ENCODE measurements around the gene GPR32. TPM values are rescaled to one million over a fixed set of nuclear protein-coding genes. Genes with fewer than 3 reads are reported as not detected.
"Not testable (repeated sequence)": the region's sequence is repeated elsewhere in the genome, so short reads cannot be mapped to it uniquely, and the experiment has no call there.

Gene GPR32
- total RNA-seq, 8 experiments from 2014 or later, result 0.11 to 0.41 (median 0.38) TPM; not detected in 5

DNA sequence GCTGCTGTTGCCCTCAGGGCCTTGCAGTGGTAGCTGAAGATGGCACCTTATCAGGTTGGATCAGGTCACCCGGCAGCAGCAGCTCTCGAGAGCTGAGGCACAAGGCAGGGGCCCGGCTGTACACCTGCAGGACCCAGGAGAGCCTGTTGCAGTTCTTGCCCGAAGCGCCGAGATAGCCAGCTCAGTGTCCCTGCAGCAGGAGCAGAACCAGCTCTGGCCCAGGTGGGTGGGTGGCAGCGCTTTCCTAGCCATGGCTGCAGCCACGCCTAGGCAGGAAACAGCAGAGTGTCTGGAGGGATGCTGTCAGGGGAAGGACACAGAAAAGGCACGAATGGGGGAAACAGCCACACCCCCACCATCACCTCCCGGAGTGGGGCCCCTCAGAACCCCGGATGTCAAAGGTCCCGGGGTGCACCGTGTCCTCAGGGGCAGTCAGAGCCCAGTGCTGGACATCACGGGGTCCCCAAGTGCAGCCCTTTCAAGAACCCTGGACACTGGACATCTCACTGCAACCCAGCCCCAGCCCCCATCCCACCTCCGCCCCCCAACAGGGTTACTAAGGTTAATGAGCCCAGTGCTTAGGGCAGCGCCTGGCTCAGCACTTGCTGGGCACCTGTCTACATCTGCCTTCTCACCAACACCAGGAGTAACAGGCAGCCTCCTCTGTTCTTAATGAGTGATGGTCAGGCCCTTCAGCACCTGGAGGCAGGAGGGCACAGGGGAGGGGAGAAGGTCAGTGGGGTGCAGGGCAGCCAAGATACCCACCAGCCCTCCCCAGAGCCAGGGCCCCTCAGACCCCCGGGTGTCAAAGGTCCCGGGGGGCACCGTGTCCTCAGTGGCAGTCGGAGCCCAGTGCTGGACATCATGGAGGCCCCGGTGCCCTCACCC lies 28.6 kb downstream of the GPR32 start:
- H3K4me3 ChIP-seq, result no peak overlapping the region
- in situ Hi-C loops (cut with MboI; ENCODE audit: low pct_unique_long_range_greater_than_20kb in 2 of 9, low sequenced_read_pairs in 9 of 9, unreplicated experiment in 9 of 9), result loop anchor here in 8 of 9 experiments (10.0 to 25.0 kb wide), 3 partner anchors 262 to 437 kb away; partner anchors contain the start of gene NAPSA (in 6 of the 8)
- ATAC-seq (replicated peaks in 6 of 8), result peak in 4 of 8 experiments; percentile 2 to 17 (median 15)
- 60 to 100% methylated on average over 1 to 2 of the region's 21 CpGs; no CpG with 5 or more reads in 8 of the 10 experiments for WGBS, 10 experiments
- no peak overlapping the region for H3K27ac ChIP-seq
- peaks cover 7 to 12% of the 10 kb centered on the region in 2 donors for H3K4me1 ChIP-seq (replicated peaks in 1 of 2)

DNA sequence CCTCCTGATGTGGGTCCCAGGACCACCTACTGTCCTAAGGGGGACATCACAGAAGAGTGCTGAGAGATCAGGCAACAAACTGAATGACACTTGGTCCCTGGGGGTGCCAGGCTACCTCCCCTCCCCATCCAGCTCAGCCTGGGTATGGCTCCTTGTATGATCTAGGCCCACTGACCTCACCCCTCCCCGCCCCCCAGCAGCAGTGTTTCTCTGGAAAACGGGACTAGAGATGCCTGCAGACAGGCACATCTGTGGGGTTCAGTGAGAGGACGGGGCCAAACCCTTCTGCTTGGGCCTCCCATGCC lies 29.2 kb downstream of the GPR32 start:
- 100% methylated on average over 1 to 2 of the region's 3 CpGs; no CpG with 5 or more reads in 8 of the 10 experiments for WGBS, 10 experiments
- Histone ChIP-seq H3K4me1 (replicated peaks in 1 of 2) (peaks cover 7 to 10% of the 10 kb centered on the region in 2 donors), H3K27ac (no peak overlapping the region), H3K4me3 (no peak overlapping the region)
- ATAC-seq (replicated peaks in 6 of 8), result no peak
- in situ Hi-C loops (cut with MboI; ENCODE audit: low pct_unique_long_range_greater_than_20kb in 2 of 9, low sequenced_read_pairs in 9 of 9, unreplicated experiment in 9 of 9), result loop anchor here in 8 of 9 experiments (10.0 to 25.0 kb wide), 3 partner anchors 262 to 437 kb away; partner anchors contain the start of gene NAPSA (in 6 of the 8)

DNA sequence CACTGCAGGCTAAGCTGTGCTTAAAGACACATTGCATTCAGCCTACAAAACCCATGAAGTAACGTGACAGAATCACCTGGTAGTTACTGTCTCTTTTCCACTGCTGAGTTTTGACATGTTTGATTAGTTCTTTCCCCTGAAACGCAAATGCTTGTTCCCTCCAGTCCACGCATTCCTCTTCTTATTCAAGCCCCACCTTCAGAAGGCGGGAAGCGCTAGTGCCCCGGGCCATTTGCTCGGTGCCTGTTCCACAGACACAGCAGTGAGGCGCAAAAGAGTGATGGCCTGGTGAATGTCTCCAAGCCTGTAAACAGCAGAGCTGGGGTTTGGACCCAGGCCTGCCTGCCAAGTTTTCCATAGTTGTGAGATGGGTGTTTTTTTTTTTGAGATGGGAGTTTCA lies 30.8 kb downstream of the GPR32 start:
- Histone ChIP-seq H3K4me1 (replicated peaks in 1 of 2) (peaks cover 7 to 12% of the 10 kb centered on the region in 2 donors), H3K4me3 (no peak overlapping the region), H3K27ac (no peak overlapping the region)
- WGBS, 10 experiments, result 40 to 85% (median 78%) methylated on average over 1 to 8 of the region's 8 CpGs; no CpG with 5 or more reads in 3 of the 10 experiments
- in situ Hi-C loops (cut with MboI; ENCODE audit: low pct_unique_long_range_greater_than_20kb in 2 of 9, low sequenced_read_pairs in 9 of 9, unreplicated experiment in 9 of 9), result no loop called here
- ATAC-seq (replicated peaks in 6 of 8), result no peak

DNA sequence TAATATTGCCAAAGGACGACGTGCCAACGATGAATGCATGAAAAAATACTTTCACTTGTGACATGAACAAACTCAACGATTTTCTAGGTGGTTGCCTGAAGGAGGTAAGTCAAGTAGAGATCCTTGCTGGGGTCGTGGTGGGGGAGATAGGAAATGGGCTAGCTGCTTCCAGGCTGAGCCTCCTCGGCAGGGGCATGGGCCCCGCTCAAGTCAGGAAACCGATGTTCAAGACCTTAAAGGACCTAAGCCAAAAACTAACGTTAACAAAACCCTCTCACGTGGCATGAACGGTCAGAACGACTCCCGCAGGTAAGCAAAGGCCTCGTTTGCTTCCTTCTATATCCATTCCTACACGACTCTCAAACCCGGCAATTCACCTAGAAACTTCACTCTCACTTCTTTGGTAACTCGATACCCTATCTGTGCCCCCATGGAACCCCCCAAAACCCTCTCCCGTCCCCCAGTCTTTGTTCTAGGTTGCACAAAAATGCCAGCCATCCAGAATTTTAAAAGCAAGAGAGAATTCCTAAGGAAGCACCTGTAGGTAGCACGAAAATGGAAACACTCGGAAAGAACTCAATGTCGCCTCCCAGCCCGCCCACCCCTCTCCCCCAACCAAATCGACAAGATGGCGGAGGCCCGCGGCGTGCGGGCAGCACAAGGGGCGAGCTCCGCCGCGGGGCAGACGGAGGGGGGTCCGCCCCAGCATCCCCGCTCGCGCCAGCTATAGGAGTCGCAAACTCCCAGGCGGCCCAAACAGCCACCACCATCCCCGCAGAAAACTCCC lies 33.6 kb downstream of the GPR32 start:
- in situ Hi-C loops (cut with MboI; ENCODE audit: low pct_unique_long_range_greater_than_20kb in 2 of 9, low sequenced_read_pairs in 9 of 9, unreplicated experiment in 9 of 9), result no loop called here
- Histone ChIP-seq H3K4me1 (replicated peaks in 1 of 2) (peaks cover 7 to 12% of the 10 kb centered on the region in 2 donors), H3K27ac (peak overlapping the region; percentile 100), H3K4me3 (peak overlapping the region; percentile 72 to 98 (median 84))
- WGBS, 10 experiments, result 0 to 6% (median 0%) methylated on average over 1 to 17 of the region's 40 CpGs; no CpG with 5 or more reads in 2 of the 10 experiments
- peak in 5 of 8 experiments; percentile 3 to 11 (median 5) for ATAC-seq (replicated peaks in 6 of 8)

DNA sequence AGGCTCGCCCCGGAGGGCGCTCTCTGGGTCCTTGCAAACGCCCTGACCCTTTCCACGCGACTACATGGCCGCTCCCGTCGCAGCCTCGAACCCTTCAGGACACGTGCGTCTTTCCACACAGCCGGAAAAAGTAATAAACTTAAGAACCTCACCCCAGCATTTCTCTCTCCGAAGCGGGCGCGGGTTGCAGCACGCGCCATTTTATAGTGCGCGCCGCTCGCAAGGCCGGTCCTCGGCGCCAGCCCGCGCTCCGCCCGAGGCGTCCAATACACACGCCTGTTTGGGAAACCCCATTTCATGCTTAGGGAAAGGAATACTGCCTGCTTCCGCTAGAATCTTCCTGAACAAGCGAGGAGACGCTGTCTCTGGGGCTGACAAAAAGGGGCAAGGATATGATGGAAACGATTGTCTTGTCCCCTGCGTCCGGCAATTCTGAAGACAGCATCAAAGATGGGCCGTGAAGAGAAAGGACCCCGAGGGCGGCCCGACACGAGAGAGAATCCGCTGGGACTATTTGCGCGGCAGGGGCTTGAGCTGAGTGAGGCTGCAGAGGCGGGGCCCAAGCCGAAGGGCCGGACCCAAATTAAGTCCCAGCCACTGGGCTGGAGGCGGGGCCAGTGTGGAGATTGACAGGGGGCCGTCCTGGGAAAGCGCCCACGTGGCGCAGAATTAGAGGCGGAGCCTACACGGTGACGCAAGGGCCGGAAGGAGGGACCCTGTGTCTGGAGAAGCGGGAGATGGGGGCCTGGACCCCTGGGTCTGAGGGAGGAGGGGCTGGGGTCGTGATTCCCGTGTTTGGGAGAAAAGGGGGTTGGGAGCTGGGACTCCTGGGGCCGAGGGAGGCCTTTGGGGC lies 34.4 kb downstream of the GPR32 start:
- peaks cover 7 to 12% of the 10 kb centered on the region in 2 donors for H3K4me1 ChIP-seq (replicated peaks in 1 of 2)
- in situ Hi-C loops (cut with MboI; ENCODE audit: low pct_unique_long_range_greater_than_20kb in 2 of 9, low sequenced_read_pairs in 9 of 9, unreplicated experiment in 9 of 9), result no loop called here
- ATAC-seq (replicated peaks in 6 of 8), result peak; percentile 92 to 98 (median 96)
- 0 to 3% (median 1%) methylated on average over 1 to 39 of the region's 62 CpGs; no CpG with 5 or more reads in 6 of the 10 experiments for WGBS, 10 experiments
- H3K27ac ChIP-seq, result peak overlapping the region; percentile 100
- peak overlapping the region; percentile 72 to 98 (median 84) for H3K4me3 ChIP-seq

DNA sequence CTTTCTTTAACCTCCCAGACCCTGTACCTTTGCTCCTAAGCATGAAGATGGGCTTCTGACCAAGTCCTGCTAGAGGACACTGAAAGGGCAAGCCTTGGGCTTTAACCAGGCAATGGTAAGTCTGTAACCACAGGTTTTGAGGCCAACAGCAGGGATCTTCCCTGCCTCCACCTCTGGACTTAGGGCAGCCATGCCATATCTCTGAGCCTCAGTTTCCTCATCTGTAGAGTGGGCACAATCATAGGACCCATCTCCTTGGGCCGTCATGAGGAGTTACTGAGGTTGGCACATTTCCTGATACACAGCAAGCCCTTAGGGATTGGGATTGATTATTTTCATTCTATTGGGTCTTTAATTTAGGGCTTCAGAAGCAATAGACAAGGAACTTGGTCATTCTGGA lies 38.6 kb downstream of the GPR32 start:
- 25 to 50% methylated on average over 1 of the region's 1 CpG; no CpG with 5 or more reads in 8 of the 10 experiments for WGBS, 10 experiments
- H3K4me1 ChIP-seq (replicated peaks in 1 of 2), result peaks cover 0 to 2% of the 10 kb centered on the region in 2 donors
- in situ Hi-C loops (cut with MboI; ENCODE audit: low pct_unique_long_range_greater_than_20kb in 2 of 9, low sequenced_read_pairs in 9 of 9, unreplicated experiment in 9 of 9), result no loop called here
- H3K4me3 ChIP-seq, result no peak overlapping the region
- H3K27ac ChIP-seq, result no peak overlapping the region
- ATAC-seq (replicated peaks in 6 of 8), result no peak

DNA sequence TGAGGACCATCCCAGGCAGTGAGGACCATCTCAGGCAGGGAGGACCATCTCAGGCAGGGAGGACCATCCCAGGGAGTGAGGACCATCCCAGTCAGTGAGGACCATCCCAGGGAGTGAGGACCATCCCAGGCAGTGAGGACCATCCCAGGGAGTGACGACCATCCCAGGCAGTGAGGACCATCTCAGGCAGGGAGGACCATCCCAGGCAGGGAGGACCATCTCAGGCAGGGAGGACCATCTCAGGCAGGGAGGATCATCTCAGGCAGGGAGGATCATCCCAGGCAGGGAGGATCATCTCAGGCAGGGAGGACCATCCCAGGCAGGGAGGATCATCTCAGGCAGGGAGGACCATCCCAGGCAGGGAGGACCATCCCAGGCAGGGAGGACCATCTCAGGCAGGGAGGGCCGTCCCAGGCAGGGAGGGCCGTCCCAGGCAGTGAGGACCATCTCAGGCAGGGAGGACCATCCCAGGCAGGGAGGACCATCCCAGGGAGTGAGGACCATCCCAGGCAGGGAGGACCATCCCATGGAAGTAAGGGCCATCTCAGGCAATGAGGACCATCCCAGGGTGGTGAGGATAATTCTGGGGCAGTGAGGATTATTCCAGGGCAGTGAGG lies 41.5 kb downstream of the GPR32 start:
- ATAC-seq (replicated peaks in 6 of 8); H3K27ac ChIP-seq; H3K4me3 ChIP-seq; H3K4me1 ChIP-seq (replicated peaks in 1 of 2); in situ Hi-C loops (cut with MboI; ENCODE audit: low pct_unique_long_range_greater_than_20kb in 2 of 9, low sequenced_read_pairs in 9 of 9, unreplicated experiment in 9 of 9): not testable (repeated sequence)
- WGBS, 10 experiments, result no CpG with 5 or more reads among the region's 3 CpGs

DNA sequence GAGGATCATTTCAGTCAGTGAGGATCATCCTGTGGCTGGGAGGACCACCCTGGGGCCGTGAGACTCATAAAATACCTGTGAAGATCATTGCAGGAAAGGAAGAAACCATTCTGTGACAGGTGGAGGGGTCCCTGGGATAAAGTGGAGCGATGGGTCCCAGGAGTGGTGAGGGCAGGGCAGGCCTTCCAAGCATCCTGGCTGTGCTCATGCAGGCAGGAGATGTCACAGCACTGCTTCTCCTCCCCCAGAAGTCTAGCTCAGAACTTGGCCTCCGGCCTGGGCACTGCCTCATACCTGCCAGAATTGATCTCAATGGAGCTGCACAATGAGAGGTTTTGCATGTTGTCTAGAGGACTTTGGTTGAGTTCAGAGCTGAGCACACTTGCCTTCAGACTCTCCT lies 42.2 kb downstream of the GPR32 start:
- no peak overlapping the region for H3K27ac ChIP-seq
- ATAC-seq (replicated peaks in 6 of 8), result no peak
- H3K4me3 ChIP-seq, result no peak overlapping the region
- in situ Hi-C loops (cut with MboI; ENCODE audit: low pct_unique_long_range_greater_than_20kb in 2 of 9, low sequenced_read_pairs in 9 of 9, unreplicated experiment in 9 of 9), result no loop called here
- H3K4me1 ChIP-seq (replicated peaks in 1 of 2), result no peaks in the 10 kb centered on the region
- WGBS, 10 experiments, result 0 to 49% (median 10%) methylated on average over 1 to 2 of the region's 3 CpGs; no CpG with 5 or more reads in 3 of the 10 experiments

DNA sequence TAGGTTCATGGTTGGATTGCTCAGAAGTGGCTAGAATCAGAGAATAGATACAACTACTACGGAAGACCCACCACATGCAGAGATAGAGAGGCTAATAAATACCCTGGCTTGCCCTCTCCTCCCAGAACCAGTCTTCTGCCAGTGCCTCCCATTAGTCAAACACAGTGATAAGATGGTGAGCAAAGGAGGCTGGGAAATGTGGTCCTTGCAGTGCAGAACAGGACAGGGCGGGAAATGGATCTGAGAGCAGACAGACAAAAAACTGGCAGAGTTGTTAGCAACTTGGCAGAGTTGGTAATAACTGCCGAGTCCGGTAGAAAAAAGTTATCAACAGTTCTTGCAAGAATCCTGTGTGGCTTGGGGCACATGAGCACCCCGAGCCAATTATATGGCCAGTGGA lies 44.6 kb downstream of the GPR32 start:
- H3K4me1 ChIP-seq (replicated peaks in 1 of 2), result no peaks in the 10 kb centered on the region
- in situ Hi-C loops (cut with MboI; ENCODE audit: low pct_unique_long_range_greater_than_20kb in 2 of 9, low sequenced_read_pairs in 9 of 9, unreplicated experiment in 9 of 9), result no loop called here
- 0 to 80% (median 60%) methylated on average over 1 to 5 of the region's 5 CpGs; no CpG with 5 or more reads in 3 of the 10 experiments for WGBS, 10 experiments
- no peak for ATAC-seq (replicated peaks in 6 of 8)
- H3K27ac ChIP-seq, result no peak overlapping the region
- H3K4me3 ChIP-seq, result no peak overlapping the region

DNA sequence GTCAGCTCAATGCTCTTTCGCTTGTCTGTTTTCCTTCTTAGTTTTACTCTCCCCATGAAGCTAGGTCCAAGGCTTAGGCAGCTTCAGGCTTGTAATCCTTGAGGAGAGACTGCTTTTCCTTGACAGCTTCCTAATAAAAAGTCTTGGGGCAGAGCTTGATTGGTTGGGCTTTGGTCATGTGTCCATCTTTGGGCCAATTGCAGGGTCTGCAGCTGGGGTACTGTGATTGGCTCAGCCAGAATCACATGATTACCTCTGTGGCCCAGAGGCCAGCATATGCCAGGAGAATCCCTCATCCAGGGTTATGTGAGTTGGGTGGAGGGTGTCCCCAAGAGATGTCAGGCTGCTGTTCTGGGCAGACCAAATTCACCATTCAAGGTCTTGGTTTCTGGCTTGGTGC lies 45.2 kb downstream of the GPR32 start:
- Histone ChIP-seq H3K4me1 (replicated peaks in 1 of 2) (peaks cover 0 to 2% of the 10 kb centered on the region in 2 donors), H3K27ac (no peak overlapping the region), H3K4me3 (no peak overlapping the region)
- in situ Hi-C loops (cut with MboI; ENCODE audit: low pct_unique_long_range_greater_than_20kb in 2 of 9, low sequenced_read_pairs in 9 of 9, unreplicated experiment in 9 of 9), result no loop called here
- ATAC-seq (replicated peaks in 6 of 8), result no peak
- 40 to 100% (median 90%) methylated on average over 1 of the region's 1 CpG; no CpG with 5 or more reads in 4 of the 10 experiments for WGBS, 10 experiments

DNA sequence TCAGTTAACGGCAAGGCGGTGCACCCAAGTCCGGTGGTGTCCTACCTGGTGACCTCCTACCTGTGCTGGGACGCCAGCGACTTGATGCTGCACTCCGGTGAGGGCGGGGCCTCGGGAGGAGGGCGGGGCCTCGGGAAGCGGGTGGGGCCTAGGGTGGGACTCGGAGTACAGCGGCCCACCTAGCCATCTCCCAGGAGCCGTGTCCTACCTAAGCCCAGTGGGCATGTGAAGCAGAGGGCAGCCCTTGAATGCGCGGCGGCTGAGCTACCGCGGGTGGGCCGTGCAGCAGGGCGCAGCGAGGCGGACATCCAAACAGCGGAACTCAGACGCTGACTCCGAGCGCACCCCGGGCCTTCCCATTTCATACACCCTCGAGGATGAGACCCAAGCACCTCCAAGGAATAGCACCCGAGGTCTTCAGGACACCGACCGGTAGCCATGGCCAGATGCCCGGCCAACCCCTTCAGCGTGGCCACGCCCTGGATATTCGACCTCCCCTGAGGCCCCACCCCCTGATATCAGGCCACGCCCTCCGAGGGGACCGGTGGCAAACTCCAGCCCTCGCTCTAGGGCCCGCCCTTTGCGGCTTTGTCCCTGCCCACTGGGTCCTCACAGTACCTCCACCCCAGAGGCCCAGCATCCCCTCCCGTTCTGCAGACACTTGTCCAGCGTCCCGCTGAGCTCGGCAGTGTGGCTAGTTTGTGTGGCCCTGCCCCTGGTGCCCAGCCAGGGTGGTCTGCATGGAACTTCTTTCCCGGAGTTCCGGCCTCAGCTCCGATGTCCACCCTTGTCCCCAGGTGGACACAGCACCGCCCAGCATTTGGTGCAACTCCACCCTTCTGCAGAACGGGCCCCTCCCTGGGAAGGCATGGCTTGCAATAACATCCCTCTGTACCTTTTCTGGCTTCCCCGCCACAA lies 47.9 kb downstream of the GPR32 start:
- peak overlapping the region; percentile 24 to 45 (median 39) for H3K4me3 ChIP-seq
- ATAC-seq (replicated peaks in 6 of 8), result peak; percentile 68 to 93 (median 90)
- in situ Hi-C loops (cut with MboI; ENCODE audit: low pct_unique_long_range_greater_than_20kb in 2 of 9, low sequenced_read_pairs in 9 of 9, unreplicated experiment in 9 of 9), result no loop called here
- 0 to 27% (median 6%) methylated on average over 2 to 11 of the region's 52 CpGs; no CpG with 5 or more reads in 5 of the 10 experiments for WGBS, 10 experiments
- H3K4me1 ChIP-seq (replicated peaks in 1 of 2), result peaks cover 0 to 15% of the 10 kb centered on the region in 2 donors
- H3K27ac ChIP-seq, result no peak overlapping the region

Measured in motor neuron (in vitro differentiated cells).